GM18870 (cell line): ENCODE results near the gene DNPEP.
"Not testable (repeated sequence)": the region's sequence is repeated elsewhere in the genome, so short reads cannot be mapped to it uniquely, and the experiment has no call there.

Experiments used
- ATAC-seq: cut with Tn5 transposase; IDR thresholded peaks from one replicate; pipeline ENCODE4 v1.9.1; 2021; ENCODE audit warnings: moderate library complexity; ENCODE audit not compliant: unreplicated experiment

DNPEP gene

GRCh38 chr2:219402665-219403515 lies 15.2 kb upstream of the DNPEP start:
- peak; percentile 61 for ATAC-seq

- ATAC-seq = no peak
Measured at GRCh38 chr2:219401606-219402005, 13.9 kb upstream of the DNPEP start.

- no peak for ATAC-seq
Measured at GRCh38 chr2:219400562-219400961, 12.8 kb upstream of the DNPEP start.

GRCh38 chr2:219399716-219400478 lies 12.2 kb upstream of the DNPEP start:
- no peak for ATAC-seq

GRCh38 chr2:219398721-219399363 lies 11.1 kb upstream of the DNPEP start:
- ATAC-seq = no peak

- no peak for ATAC-seq
Measured at GRCh38 chr2:219396863-219397457, 9.2 kb upstream of the DNPEP start.

DNA sequence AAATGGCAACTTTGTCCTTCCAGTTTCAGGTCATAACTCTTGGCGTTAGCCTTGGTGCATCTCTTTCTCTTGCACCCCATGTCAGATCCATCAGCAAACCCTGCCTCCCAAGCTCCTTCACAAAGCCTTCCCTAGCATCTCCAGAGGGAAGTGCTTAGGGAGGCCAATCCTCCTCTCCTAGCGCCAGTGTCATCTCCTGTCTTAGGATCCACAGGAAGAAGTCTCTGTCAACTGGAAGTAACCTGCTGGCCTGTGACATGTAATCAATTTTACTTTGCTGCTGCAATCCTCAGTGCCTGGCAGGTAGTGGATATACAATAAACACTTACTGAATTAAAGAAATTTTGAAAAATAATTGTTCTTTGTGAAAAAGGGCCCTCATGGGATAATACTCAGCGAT lies 7.9 kb upstream of the DNPEP start:
- ATAC-seq = no peak

DNA sequence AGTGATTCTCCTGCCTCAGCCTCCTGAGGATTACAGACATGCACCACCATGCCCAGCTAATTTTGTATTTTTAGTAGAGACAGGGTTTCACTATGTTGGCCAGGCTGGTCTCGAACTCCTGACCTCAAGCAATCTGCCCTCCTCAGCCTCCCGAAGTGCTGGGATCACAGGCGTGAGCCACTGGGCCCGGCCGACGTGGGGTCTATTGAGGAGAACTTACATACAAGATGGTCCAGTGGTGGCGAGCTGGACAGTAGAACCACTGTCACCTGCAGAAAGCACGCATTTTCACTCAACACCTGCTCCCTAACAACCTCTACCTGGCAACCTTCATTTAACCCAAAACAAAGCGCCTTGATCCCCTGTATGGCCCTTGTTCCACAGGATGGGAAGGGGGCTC lies 7.3 kb upstream of the DNPEP start:
- not testable (repeated sequence) for ATAC-seq

DNA sequence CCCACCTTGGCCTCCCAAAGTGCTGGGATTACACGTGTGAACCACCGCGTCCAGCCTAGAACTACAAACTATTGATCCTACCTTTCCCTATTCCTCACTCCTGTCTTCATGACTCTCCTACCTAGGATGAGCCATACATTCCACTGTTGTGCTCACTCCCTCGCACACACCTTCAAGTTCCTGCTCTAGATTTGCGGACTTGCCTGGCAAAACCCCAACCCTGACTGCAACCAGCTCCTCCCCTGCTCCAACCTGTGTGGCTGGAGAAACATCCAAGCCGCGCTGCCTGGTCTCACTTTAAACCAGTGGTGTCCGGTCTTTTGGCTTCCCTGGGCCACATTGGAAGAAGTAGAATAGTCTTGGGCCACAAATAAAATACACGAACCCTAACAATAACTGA lies 5.0 kb upstream of the DNPEP start:
- no peak for ATAC-seq

DNA sequence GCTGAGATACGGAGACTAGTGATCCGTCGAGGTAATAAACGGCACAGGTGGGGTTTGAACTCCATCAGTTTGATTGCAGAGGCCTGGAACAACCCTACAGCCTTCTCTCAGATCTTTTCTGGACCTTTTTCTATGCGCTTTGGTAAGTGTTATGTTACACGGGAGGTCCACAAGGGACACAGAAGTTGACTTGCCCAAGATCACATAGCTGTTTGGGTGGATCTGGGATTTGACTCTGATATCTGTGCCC lies 1.1 kb upstream of the DNPEP start:
- no peak for ATAC-seq

DNA sequence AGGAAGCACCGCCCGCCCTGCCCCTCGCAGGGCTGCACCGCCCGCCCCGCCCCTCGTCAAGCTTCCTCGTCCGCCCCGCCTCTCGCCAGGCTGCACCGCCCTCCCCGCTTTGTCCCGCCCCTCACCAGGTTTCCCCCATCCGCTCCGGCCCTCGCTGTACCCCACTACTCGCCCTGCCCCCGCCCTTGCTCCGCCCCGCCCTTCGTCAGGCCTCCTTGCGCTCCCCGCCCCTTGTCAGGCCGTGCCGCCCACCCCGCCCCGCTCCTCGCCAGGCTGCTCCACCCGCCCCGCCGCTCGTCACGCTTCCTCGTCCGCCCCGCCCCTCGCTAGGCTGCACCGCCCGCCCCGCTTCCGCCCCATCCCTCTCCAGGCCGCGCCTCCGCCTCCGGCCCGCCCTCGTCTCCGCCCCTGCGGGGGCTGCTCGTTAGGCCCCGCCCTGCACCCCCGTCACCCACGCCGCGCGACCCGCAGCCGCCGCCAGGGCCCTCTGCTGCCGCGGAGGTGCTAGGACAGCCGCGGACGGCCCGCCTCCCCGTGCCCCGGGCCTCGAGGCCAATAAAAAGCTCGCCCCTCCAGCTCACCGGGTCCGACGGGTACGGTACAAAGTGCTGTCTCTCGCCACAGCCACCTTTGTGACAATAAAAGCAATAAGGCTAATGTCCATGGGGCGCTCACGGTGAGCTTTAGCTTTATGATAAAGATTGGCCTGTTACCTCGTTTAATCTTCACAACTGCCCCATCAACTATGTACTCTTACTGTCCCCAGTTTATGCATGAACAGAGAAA lies 602 bp upstream of the DNPEP start:
- ATAC-seq = no peak

- no peak for ATAC-seq
Measured at GRCh38 chr2:219386532-219387280, 1.0 kb downstream of the DNPEP start.

DNA sequence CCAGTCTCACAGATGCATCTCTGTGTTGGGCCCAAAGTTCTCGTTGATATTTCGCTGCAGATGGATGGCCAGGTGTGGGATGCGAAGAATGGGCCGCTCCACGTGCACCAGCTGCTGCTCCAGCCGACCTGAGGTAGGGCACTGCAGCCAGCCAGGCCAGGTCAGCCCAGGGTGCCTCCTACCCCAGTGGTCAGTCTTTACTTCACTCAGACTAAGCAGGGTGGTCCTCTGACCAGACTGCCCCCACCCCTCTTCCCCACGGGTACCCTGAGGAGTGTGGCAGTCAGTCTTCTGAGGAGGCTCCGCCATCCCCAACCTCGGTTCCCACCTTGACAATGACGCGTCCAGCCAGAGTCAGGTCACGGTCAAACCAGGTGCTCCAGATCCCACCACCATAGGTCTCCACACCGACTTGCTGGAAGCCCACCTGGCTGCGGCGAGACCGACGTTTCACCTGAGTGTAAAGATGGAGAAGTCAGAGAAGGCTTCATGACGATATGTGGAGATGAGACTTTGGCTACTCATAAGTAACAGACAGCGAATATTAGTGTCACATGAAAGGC lies 1.7 kb downstream of the DNPEP start:
- no peak for ATAC-seq

DNA sequence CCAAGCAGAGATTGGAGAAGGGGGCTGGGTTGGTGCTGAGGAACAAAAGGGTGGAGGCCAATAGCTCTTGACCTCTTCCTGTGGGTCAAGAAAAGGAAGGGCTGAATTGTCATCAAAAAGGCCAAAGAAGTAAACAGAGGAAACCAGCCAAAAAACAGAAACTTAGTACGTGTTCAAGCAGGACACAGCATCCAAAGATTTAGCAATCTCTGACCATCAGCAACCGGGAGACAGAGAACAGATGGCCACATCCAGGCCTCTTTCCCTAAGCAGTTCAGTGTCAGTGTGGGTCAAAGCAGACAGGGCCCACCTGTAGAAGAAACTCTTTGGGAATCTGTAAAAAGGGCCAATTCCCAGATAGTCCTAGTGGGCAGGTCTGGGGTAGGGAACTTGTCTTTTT lies 2.9 kb downstream of the DNPEP start:
- no peak for ATAC-seq

DNA sequence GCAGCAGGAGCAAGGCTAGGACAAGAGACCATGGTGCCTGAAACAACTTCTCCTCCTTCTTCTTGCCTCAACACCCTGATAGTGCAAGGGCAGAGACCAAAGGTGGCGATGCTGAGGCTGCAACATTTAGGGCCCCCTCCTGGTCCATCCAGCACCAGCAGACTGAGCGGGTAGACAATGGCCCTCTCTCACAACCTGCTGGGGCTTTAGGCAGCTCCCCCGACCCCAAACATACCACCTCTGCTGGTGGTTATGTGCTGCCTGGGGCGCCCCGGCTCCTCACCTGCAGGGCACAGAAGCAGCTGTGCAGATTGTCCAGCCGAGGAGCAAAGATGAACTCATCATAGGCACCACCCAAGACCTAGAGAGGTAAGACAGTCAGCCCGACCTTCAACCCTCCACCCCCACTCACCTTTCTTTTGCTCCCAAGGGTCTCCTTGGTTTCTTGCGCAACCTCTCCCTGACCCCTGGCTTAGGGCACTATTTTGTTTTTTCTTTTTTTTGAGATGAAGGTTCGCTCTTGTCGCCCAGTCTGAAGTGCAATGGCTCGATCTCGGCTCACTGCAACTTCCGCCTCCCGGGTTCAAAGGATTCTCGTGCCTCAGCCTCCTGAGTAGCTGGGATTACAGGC lies 3.5 kb downstream of the DNPEP start:
- ATAC-seq = no peak

- no peak for ATAC-seq
Measured at GRCh38 chr2:219381448-219381847, 6.3 kb downstream of the DNPEP start.

DNA sequence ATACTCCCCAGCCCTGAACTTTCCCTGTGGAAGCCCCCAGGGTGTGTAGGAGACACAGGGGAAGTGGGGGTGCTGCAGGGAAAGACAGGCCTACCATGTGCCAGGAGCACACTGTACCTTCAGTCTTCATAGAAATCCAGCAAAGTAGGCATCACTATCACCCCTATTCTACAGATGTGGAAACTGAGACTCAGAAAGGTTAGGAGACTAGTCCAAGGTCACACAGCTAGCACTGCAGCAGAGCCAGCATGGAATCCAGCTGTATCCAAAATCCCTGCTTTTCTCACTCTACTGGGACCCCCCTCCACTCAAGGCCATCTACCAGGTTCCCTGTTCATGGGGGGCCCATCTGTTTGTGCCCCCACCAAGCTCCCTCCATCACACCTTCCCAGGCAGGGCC lies 6.8 kb downstream of the DNPEP start:
- no peak for ATAC-seq

DNA sequence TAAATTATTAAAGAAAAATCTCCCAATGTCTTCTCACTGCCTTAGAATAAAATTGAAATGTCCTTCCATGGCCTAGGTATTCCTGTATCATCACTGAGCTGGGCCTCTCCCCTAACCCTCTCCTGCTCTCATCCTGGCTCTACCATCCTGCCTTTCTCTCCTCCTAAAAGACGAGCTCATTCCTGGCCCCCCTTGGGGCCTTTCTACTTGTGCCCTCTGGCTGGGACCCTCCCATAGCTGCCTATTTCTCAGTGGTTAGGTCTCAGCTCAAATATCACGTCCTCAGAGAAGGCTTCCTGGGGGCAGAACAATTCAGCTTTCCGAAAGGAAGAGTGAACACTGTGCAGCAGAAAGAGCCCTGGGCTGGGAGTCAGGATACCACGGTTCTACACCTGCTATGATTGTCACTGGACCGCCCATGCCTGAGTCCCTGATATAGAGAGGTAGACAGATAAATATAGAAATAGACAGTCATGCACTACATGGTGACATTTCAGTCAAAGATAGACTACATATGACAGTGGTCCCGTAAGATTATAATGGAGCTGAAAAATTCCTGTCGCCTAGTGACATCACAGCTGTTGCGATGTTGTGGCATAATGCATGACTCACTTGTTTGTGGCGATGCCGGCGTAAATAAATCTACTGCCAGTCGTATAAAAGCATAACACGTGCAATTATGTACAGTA lies 9.4 kb downstream of the DNPEP start:
- no peak for ATAC-seq

DNA sequence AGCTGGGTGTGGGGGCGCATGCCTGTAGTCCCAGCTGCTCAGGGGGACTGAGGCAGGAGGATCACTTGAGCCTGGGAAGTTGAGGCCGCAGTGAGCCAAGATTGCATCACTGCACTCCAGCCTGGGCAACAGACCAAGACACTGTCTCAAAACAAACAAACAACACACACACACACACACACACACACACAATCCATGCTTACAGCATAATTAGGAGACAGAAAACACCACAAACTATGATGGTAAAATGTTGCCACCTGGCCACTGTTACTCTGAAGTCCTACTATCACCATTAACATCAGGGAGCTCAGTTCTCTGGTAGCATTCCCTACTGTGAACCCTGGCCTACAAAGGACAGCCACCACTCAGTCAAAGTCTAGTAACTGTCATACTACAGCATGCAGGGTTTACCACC lies 18.3 kb downstream of the DNPEP start:
- no peak for ATAC-seq
